Stimulated activated effector memory CD8-positive, alpha-beta T cell treated with anti-CD3 and anti-CD28 coated beads, Interleukin-12 subunit alpha, Interleukin-12 subunit beta, amount 100 ng/mL, for 72 hours (primary cell): ENCODE measurements around the gene LRRC7.
"Not testable (repeated sequence)": the region's sequence is repeated elsewhere in the genome, so short reads cannot be mapped to it uniquely, and the experiment has no call there.

ENCODE experiments used
- ATAC-seq: fragments of 150-1000 bp; cut with Tn5 transposase; 2 replicates; pipeline ENCODE4 v1.10.0; 2021
- DNase-seq, 2 donors: peaks; one replicate each; pipeline ENCODE4 v3.0.0; 2021 to 2022; ENCODE audit warnings: low spot score in 2 of 2
- H3K27ac Mint-ChIP-seq: one replicate; pipeline ENCODE4 v1.8.0; 2022; ENCODE audit warnings: mild to moderate bottlenecking, mixed read lengths
- H3K36me3 Mint-ChIP-seq: one replicate; pipeline ENCODE4 v1.8.0; 2022; ENCODE audit warnings: mild to moderate bottlenecking, mixed read lengths
- H3K4me1 Mint-ChIP-seq: one replicate; pipeline ENCODE4 v1.8.0; 2022; ENCODE audit warnings: mixed read lengths
- H3K4me3 Mint-ChIP-seq: one replicate; pipeline ENCODE4 v1.8.0; 2022; ENCODE audit warnings: mild to moderate bottlenecking, mixed read lengths
- H3K9me3 Mint-ChIP-seq: one replicate; pipeline ENCODE4 v1.8.0; 2022; ENCODE audit warnings: mixed read lengths

The LRRC7 gene

GRCh38 chr1:69911301-69911801 is 343.6 kb downstream of the LRRC7 start:
- Mint-ChIP-seq H3K27ac (no peak overlapping the region), H3K9me3 (peaks cover 6% of the 10 kb centered on the region), H3K4me1 (no peaks in the 10 kb centered on the region), H3K4me3 (no peak overlapping the region), H3K36me3 (no peaks in the 10 kb centered on the region)
- DNase-seq = no peak
- ATAC-seq = no peak

GRCh38 chr1:69913977-69914376 is 346.3 kb downstream of the LRRC7 start:
- Mint-ChIP-seq H3K27ac (no peak overlapping the region), H3K9me3 (peaks cover 6% of the 10 kb centered on the region), H3K4me1 (no peaks in the 10 kb centered on the region), H3K36me3 (no peaks in the 10 kb centered on the region), H3K4me3 (no peak overlapping the region)
- ATAC-seq = no peak
- no peak for DNase-seq

DNA sequence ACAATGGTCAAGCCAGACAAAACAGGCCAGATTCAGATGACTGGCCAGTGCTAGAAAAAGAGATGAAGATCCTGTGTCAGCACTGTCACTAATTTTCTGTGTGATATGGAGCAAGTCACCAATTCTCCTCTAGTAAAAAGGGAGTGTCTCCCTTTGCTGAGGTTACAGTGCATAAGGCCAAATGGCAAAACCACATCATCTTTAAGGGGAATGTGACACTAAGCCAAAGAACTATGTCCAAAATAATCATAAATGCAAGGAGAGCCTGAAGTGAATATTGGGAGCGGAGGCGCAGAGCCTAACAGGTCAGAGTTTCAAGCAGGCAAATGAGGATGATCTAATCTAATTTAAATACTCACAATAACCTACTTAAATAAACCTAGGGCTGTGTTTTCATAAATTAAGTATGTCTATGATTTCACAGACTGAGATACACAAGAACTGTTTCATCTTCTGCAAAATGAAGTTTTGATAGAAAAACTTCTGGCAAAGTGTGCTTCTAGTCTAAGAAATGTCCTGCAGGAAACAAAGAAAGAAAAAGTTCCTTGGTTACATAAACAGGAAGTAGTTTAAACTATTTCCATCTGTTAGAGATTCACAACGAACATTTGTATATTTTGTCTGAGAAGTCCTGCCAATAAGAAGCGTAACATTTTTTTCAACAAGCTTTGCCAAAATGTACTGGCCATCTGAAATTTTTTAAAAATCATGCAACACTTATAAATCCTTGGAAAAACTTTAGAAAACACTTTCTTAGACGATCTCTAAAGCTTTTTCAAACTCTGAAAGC is 347.4 kb downstream of the LRRC7 start:
- Mint-ChIP-seq H3K9me3 (peaks cover 3% of the 10 kb centered on the region), H3K4me1 (no peaks in the 10 kb centered on the region), H3K4me3 (no peak overlapping the region), H3K36me3 (no peaks in the 10 kb centered on the region), H3K27ac (no peak overlapping the region)
- DNase-seq = no peak
- ATAC-seq = no peak

- Mint-ChIP-seq H3K36me3 (no peaks in the 10 kb centered on the region), H3K4me1 (no peaks in the 10 kb centered on the region), H3K4me3 (no peak overlapping the region), H3K27ac (no peak overlapping the region), H3K9me3 (peaks cover 7% of the 10 kb centered on the region)
- ATAC-seq = no peak
- DNase-seq = no peak
These were observed 351.6 kb downstream of the LRRC7 start for GRCh38 chr1:69919129-69919921.

- DNase-seq (no peak), ATAC-seq (no peak)
- Mint-ChIP-seq H3K4me1 (no peaks in the 10 kb centered on the region), H3K4me3 (no peak overlapping the region), H3K36me3 (no peaks in the 10 kb centered on the region), H3K27ac (no peak overlapping the region), H3K9me3 (peaks cover 5% of the 10 kb centered on the region)
These were observed 352.2 kb downstream of the LRRC7 start for GRCh38 chr1:69919922-69920273.

DNA sequence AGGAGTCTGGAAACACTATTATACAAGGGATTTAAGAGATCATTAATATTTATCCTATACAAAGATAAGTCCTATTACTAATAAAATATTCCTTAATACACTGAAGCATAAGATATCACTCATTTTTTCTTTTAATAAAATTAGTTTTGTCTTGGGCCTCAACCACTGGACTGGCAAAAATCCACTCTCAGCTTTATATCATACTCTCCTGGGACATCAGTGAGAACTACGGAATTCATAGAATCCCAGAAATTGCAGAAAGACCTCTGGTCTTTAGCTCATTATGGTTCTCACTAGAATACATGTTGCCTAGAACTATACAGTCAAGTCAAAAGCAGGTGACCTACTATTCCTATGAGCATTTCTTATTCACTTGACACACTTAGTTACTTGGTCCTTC is 352.7 kb downstream of the LRRC7 start:
- no peak overlapping the region for H3K4me3 Mint-ChIP-seq
- H3K27ac Mint-ChIP-seq = no peak overlapping the region
- no peaks in the 10 kb centered on the region for H3K36me3 Mint-ChIP-seq
- peaks cover 3% of the 10 kb centered on the region for H3K9me3 Mint-ChIP-seq
- no peaks in the 10 kb centered on the region for H3K4me1 Mint-ChIP-seq
- ATAC-seq (no peak), DNase-seq (no peak)

- Mint-ChIP-seq H3K27ac (no peak overlapping the region), H3K4me3 (no peak overlapping the region), H3K36me3 (no peaks in the 10 kb centered on the region), H3K9me3 (peaks cover 4% of the 10 kb centered on the region), H3K4me1 (no peaks in the 10 kb centered on the region)
- DNase-seq (no peak), ATAC-seq (no peak)
These were observed 353.8 kb downstream of the LRRC7 start for GRCh38 chr1:69921486-69921885.

DNA sequence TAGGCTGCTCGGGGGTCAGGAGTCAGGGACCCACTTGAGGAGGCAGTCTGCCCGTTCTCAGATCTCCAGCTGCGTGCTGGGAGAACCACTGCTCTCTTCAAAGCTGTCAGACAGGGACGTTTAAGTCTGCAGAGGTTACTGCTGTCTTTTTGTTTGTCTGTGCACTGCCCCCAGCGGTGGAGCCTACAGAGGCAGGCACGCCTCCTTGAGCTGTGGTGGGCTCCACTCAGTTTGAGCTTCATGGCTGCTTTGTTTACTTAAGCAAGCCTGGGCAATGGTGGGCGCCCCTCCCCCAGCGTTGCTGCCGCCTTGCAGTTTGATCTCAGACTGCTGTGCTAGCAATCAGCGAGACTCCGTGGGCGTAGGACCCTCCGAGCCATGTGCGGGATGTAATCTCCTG is 360.5 kb downstream of the LRRC7 start:
- not testable (repeated sequence) for H3K4me3 Mint-ChIP-seq, H3K4me1 Mint-ChIP-seq, H3K27ac Mint-ChIP-seq, DNase-seq, H3K36me3 Mint-ChIP-seq, ATAC-seq
- H3K9me3 Mint-ChIP-seq = peaks cover 20% of the 10 kb centered on the region

DNA sequence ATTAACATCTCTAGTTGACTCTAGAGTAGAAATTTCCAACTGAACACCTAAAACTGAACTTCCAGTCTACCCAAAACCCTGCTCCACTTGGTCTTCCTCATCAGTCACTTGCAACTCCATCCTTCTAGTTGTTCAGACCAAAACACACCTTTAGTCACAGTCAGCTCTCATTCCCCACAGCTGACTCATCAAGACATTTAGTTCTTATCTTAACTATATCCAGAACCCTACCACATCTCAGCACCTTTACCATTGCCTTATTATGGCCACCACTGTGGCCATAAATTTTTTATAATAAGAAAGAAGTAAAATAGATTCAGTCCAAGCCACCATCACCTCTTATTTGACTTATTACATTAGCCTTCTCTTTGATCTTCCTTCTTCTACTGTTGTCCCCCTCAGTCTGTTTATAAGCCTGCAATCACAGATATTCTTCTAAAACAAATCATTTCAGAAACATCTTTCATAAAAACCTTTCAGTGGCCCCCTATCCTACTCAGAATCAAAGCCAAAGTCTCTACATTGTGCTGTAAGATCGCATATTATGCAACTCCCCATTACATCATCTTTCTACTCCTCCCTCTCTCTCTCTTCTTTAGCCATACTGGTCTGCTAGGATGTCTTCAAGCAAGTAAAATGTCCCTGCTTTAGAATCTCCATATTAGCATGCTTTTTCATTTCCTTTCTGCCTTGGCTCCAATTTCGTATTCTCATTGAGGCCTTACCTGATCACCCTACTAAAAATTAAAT is 361.8 kb downstream of the LRRC7 start:
- H3K9me3 Mint-ChIP-seq = peaks cover 23% of the 10 kb centered on the region
- ATAC-seq (no peak), DNase-seq (no peak)
- H3K27ac Mint-ChIP-seq = no peak overlapping the region
- H3K4me1 Mint-ChIP-seq = no peaks in the 10 kb centered on the region
- no peak overlapping the region for H3K4me3 Mint-ChIP-seq
- no peaks in the 10 kb centered on the region for H3K36me3 Mint-ChIP-seq

DNA sequence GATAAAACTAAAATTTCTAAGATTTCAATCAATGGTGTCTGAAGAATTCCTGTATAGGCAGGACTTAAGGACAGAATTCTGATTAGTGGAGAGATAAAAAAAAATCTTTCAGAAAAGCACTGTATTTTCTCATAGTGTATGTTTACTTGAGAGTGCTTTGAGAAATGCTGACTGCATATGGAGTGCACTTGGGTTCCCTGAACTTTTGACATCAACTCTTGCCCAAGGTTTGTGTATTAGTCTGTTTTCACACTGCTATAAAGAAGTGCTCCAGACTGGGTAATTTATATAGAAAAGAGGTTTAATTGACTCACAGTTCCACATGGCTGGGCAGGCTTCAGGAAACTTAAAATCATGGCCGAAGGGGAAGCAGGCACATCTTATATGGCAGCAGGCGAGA is 362.7 kb downstream of the LRRC7 start:
- no peak for ATAC-seq
- H3K27ac Mint-ChIP-seq = no peak overlapping the region
- H3K36me3 Mint-ChIP-seq = no peaks in the 10 kb centered on the region
- no peaks in the 10 kb centered on the region for H3K4me1 Mint-ChIP-seq
- H3K9me3 Mint-ChIP-seq = peaks cover 26% of the 10 kb centered on the region
- H3K4me3 Mint-ChIP-seq = no peak overlapping the region
- DNase-seq = no peak

GRCh38 chr1:69932760-69933159 is 365.0 kb downstream of the LRRC7 start:
- Mint-ChIP-seq H3K36me3 (no peaks in the 10 kb centered on the region), H3K4me3 (no peak overlapping the region), H3K27ac (no peak overlapping the region), H3K4me1 (no peaks in the 10 kb centered on the region), H3K9me3 (peaks cover 25% of the 10 kb centered on the region)
- no peak for DNase-seq
- no peak for ATAC-seq

DNA sequence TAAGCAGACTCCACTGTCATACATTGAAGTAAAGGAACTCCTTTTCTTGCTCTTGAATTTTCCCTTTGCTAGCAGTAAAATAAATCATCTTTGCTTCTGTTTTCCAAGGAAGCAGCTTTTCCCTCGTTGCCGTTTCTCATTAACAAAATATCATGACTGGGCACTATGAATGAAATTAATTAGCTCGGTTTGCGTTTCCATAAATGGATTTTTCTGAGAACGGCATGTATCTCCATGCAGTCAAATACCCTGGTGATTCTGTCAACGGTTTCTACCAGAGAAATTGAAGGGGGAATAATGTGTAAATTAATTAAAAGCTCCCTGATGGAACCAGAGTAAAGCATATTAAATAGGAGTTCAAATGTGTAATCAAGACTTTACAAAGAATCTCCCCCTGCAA is 372.5 kb downstream of the LRRC7 start:
- Mint-ChIP-seq H3K4me3 (no peak overlapping the region), H3K4me1 (no peaks in the 10 kb centered on the region), H3K27ac (no peak overlapping the region), H3K9me3 (peaks cover 10% of the 10 kb centered on the region), H3K36me3 (no peaks in the 10 kb centered on the region)
- DNase-seq (no peak), ATAC-seq (no peak)

GRCh38 chr1:69940816-69941215 is 373.1 kb downstream of the LRRC7 start:
- no peak overlapping the region for H3K27ac Mint-ChIP-seq
- DNase-seq (no peak), ATAC-seq (no peak)
- H3K36me3 Mint-ChIP-seq = no peaks in the 10 kb centered on the region
- no peak overlapping the region for H3K4me3 Mint-ChIP-seq
- H3K4me1 Mint-ChIP-seq = no peaks in the 10 kb centered on the region
- H3K9me3 Mint-ChIP-seq = peaks cover 14% of the 10 kb centered on the region

GRCh38 chr1:69943030-69943429 is 375.3 kb downstream of the LRRC7 start:
- Mint-ChIP-seq H3K36me3 (no peaks in the 10 kb centered on the region), H3K27ac (no peak overlapping the region), H3K9me3 (peaks cover 14% of the 10 kb centered on the region), H3K4me3 (no peak overlapping the region), H3K4me1 (no peaks in the 10 kb centered on the region)
- ATAC-seq (no peak), DNase-seq (no peak)

DNA sequence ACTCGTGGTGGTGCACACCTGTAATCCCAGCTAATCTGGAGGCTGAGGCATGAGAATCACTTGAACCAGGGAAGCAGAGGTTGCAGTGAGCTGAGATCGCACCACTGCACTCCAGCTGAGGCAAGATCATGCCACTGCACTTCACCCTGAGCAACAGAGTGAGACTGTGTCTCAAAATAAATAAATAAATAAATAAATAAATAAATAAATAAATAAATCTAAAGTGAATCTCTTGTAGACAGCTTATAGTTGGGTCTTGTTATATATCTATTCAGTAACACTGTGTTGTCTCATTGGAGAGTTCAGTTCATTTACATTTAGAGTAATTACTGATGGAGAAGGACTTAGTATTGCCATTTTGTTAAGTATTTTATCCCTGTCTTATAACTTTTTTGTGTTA is 379.2 kb downstream of the LRRC7 start:
- Mint-ChIP-seq H3K27ac (no peak overlapping the region), H3K4me1 (no peaks in the 10 kb centered on the region), H3K9me3 (peaks cover 23% of the 10 kb centered on the region), H3K36me3 (no peaks in the 10 kb centered on the region), H3K4me3 (no peak overlapping the region)
- ATAC-seq = no peak
- no peak for DNase-seq
